Uterus (tissue), 2 donors: ENCODE results near the gene USP32.

Experiments used
- POLR2A ChIP-seq, 2 donors: fragments of 450-650 bp; IDR thresholded peaks; one replicate each; pipeline ENCODE4 v1.6.1; 2016; ENCODE audit warnings: antibody characterized with exemption in 2 of 2, mild to moderate bottlenecking in 1 of 2, moderate library complexity in 1 of 2
- TF ChIP-seq, protein P1 (sequence below), 4 experiments: fragments of 200-600 bp in 2 of 4; fragments of 450-650 bp in 2 of 4; sonication (generic) in 2 of 4; IDR thresholded peaks; one replicate each; pipeline ENCODE4 v1.5.1; 2016 to 2019; ENCODE audit warnings: antibody characterized with exemption in 4 of 4, mild to moderate bottlenecking in 2 of 4, moderate library complexity in 1 of 4

DNA sequence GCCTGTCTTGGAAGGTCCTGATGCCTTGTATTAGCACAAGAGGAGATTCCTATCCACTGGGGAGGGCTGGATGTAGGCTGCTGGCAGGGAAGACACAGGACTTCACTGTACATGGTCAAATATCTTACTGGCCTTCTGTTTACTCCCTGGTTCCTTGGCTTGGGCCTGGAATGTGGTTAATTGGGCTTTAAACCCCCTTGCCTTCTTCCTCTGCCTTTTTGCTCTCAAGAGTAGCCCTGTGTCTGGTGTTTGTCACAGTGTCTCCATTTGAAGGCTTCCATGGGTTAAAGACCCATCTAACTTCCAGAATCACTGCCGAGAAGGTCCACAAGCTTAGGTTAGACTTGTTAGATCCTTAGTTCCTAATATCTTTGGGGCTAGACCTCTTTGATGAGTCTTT is 23.2 kb upstream of the USP32 start:
- TF ChIP-seq, protein P1, sequence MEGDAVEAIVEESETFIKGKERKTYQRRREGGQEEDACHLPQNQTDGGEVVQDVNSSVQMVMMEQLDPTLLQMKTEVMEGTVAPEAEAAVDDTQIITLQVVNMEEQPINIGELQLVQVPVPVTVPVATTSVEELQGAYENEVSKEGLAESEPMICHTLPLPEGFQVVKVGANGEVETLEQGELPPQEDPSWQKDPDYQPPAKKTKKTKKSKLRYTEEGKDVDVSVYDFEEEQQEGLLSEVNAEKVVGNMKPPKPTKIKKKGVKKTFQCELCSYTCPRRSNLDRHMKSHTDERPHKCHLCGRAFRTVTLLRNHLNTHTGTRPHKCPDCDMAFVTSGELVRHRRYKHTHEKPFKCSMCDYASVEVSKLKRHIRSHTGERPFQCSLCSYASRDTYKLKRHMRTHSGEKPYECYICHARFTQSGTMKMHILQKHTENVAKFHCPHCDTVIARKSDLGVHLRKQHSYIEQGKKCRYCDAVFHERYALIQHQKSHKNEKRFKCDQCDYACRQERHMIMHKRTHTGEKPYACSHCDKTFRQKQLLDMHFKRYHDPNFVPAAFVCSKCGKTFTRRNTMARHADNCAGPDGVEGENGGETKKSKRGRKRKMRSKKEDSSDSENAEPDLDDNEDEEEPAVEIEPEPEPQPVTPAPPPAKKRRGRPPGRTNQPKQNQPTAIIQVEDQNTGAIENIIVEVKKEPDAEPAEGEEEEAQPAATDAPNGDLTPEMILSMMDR (IDR thresholded peaks at IDR 0.05): no peak
- no peak for TF ChIP-seq POLR2A (IDR thresholded peaks at IDR 0.05)
